ENCODE data around the gene PLA2G3. TPM values are rescaled to one million over a fixed set of nuclear protein-coding genes. Genes with fewer than 3 reads are reported as not detected.
A peak's percentile ranks its signal among the peaks of the same experiment; 100 is the strongest.

The PLA2G3 gene
- total RNA-seq, 1 donor from 2014 or later = 5.0 TPM

DNA sequence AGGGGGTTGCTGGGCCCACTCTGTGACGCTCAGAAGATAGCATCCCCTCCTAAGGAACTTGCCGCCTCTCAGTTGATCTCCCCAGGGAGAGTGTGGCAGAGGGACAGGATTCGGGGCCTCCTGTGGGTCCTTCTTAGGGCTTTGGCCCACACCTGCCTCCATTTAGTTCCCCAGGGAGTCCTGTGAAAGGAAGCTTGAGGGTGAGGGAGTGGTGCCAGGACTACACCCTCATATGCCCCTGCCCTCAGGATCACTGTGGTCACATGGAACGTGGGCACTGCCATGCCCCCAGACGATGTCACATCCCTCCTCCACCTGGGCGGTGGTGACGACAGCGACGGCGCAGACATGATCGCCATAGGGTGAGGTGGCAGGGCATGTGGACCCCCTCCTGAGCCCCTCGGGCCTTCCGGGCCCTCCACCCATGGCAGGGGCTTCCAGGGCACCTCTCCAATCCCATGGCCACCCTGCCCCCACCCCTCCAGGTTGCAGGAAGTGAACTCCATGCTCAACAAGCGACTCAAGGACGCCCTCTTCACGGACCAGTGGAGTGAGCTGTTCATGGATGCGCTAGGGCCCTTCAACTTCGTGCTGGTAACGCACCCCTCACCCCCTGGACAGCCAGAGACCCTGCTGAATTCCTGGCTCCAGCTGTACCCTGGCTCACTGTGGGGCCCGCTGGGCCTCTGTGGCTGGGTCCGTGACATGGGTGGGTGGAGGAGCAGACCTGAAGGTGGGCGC, 14.0 kb downstream of the PLA2G3 start:
- intact Hi-C loops (cut with DNase I) = no loop called here
- TF ChIP-seq, protein P1, sequence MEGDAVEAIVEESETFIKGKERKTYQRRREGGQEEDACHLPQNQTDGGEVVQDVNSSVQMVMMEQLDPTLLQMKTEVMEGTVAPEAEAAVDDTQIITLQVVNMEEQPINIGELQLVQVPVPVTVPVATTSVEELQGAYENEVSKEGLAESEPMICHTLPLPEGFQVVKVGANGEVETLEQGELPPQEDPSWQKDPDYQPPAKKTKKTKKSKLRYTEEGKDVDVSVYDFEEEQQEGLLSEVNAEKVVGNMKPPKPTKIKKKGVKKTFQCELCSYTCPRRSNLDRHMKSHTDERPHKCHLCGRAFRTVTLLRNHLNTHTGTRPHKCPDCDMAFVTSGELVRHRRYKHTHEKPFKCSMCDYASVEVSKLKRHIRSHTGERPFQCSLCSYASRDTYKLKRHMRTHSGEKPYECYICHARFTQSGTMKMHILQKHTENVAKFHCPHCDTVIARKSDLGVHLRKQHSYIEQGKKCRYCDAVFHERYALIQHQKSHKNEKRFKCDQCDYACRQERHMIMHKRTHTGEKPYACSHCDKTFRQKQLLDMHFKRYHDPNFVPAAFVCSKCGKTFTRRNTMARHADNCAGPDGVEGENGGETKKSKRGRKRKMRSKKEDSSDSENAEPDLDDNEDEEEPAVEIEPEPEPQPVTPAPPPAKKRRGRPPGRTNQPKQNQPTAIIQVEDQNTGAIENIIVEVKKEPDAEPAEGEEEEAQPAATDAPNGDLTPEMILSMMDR (IDR thresholded peaks at IDR 0.05) = no peak
- no peaks in the 10 kb centered on the region for H3K36me3 ChIP-seq
- no peaks in the 10 kb centered on the region for H3K27me3 ChIP-seq (ENCODE audit: low read depth)
- no peak overlapping the region for H3K4me3 ChIP-seq
- no peak for ATAC-seq
- peaks cover 7% of the 10 kb centered on the region for H3K4me1 ChIP-seq
- DNase-seq = no peak
- H3K27ac ChIP-seq = no peak overlapping the region
- no peaks in the 10 kb centered on the region for H3K9me3 ChIP-seq

DNA sequence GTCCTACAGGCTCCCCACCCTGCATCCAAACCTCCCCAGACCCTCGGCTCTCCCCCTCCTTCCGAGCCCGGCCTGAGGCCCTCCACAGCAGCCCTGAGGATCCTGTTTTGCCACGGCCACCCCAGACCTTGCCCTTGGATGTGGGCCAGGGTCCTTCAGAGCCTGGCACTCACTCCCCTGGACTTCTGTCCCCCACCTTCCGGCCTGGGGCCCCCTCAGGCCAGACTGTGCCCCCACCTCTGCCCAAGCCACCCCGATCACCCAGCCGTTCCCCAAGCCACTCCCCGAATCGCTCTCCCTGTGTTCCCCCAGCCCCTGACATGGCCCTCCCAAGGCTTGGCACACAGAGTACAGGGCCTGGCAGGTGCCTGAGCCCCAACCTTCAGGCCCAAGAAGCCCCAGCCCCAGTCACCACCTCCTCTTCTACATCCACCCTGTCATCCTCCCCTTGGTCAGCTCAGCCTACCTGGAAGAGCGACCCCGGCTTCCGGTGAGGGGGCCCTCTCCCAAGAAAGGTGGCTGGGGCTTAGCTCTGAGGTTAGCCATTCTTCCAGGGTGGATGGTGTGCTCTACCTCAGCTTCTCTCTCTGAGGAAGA, 14.7 kb downstream of the PLA2G3 start:
- no peak overlapping the region for H3K27ac ChIP-seq
- H3K9me3 ChIP-seq = no peaks in the 10 kb centered on the region
- peaks cover 7% of the 10 kb centered on the region for H3K4me1 ChIP-seq
- ATAC-seq (no peak), DNase-seq (no peak)
- H3K27me3 ChIP-seq (ENCODE audit: low read depth) = no peaks in the 10 kb centered on the region
- intact Hi-C loops (cut with DNase I) = no loop called here
- no peaks in the 10 kb centered on the region for H3K36me3 ChIP-seq
- TF ChIP-seq, protein P1 (IDR thresholded peaks at IDR 0.05) = no peak
- H3K4me3 ChIP-seq = no peak overlapping the region

DNA sequence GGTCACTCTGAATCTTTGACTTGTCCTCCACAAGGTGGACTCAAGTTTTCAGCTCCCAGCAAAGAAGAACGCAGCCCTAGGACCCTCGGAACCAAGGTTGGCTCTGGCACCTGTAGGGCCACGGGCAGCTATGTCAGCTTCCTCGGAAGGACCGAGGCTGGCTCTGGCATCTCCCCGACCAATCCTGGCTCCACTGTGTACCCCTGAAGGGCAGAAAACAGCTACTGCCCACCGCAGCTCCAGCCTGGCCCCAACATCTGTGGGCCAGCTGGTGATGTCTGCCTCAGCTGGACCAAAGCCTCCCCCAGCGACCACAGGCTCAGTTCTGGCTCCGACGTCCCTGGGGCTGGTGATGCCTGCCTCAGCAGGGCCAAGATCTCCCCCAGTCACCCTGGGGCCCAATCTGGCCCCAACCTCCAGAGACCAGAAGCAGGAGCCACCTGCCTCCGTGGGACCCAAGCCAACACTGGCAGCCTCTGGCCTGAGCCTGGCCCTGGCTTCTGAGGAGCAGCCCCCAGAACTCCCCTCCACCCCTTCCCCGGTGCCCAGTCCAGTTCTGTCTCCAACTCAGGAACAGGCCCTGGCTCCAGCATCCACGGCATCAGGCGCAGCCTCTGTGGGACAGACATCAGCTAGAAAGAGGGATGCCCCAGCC, 15.4 kb downstream of the PLA2G3 start:
- ATAC-seq = no peak

DNA sequence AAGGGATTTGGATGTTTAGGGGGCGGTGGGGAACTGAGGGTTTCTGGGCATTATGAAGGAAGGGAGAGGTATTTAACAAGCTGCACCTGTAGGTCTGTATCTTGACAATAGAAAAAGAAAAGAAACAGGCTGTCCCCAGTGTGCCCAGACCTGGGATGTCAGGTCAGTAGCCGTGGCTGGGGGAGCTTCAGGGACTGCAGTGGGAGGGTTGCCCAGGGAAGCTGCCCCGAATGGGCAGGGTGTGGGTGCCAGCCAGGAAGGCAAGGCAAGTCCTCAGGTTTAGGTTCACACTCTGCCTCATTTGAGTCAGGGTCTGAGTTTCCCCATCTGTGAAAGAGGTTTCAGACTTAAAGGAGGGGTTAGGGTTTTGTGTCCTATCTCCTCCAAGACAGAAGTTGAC, 16.0 kb downstream of the PLA2G3 start:
- no peak for DNase-seq
- no peak for ATAC-seq

More for the DNA sequence above, 15.4 kb downstream of the PLA2G3 start:
- H3K36me3 ChIP-seq = no peaks in the 10 kb centered on the region
- no peak for DNase-seq
- TF ChIP-seq, protein P1 (IDR thresholded peaks at IDR 0.05) = no peak
- intact Hi-C loops (cut with DNase I) = no loop called here
- no peak overlapping the region for H3K4me3 ChIP-seq
- no peaks in the 10 kb centered on the region for H3K27me3 ChIP-seq (ENCODE audit: low read depth)
- H3K27ac ChIP-seq = no peak overlapping the region
- no peaks in the 10 kb centered on the region for H3K9me3 ChIP-seq
- peaks cover 7% of the 10 kb centered on the region for H3K4me1 ChIP-seq

DNA sequence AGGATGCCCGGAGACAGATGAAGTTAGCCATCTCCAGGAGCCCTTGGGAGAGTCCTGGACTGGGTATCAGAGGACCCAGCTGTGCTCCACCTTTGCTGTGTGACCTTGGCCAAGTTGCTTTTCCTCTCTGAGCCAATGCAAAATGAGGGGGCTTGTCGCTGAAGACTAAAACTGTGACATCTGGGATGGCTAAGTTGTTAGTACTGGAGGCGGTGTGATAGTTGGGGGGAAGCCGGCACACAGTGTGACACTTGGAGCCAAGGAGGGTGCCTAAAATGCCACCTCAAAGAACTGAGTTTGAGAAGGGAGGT, 17.1 kb downstream of the PLA2G3 start:
- no peak overlapping the region for H3K27ac ChIP-seq
- no peaks in the 10 kb centered on the region for H3K9me3 ChIP-seq
- no peaks in the 10 kb centered on the region for H3K36me3 ChIP-seq
- TF ChIP-seq, protein P1 (IDR thresholded peaks at IDR 0.05) = no peak
- H3K4me1 ChIP-seq = peaks cover 7% of the 10 kb centered on the region
- H3K4me3 ChIP-seq = peak overlapping the region; percentile 51
- ATAC-seq (no peak), DNase-seq (no peak)
- no peaks in the 10 kb centered on the region for H3K27me3 ChIP-seq (ENCODE audit: low read depth)
- intact Hi-C loops (cut with DNase I) = no loop called here

More for the DNA sequence above, 16.0 kb downstream of the PLA2G3 start:
- Histone ChIP-seq H3K27me3 (ENCODE audit: low read depth) (no peaks in the 10 kb centered on the region), H3K4me3 (no peak overlapping the region), H3K4me1 (peaks cover 7% of the 10 kb centered on the region), H3K27ac (no peak overlapping the region), H3K9me3 (no peaks in the 10 kb centered on the region), H3K36me3 (no peaks in the 10 kb centered on the region)
- intact Hi-C loops (cut with DNase I) = no loop called here
- TF ChIP-seq, protein P1 (IDR thresholded peaks at IDR 0.05) = no peak

All from lower lobe of right lung (tissue), 2 donors.